Measurements from ENCODE around the gene LIPN.

The LIPN gene, protein sequence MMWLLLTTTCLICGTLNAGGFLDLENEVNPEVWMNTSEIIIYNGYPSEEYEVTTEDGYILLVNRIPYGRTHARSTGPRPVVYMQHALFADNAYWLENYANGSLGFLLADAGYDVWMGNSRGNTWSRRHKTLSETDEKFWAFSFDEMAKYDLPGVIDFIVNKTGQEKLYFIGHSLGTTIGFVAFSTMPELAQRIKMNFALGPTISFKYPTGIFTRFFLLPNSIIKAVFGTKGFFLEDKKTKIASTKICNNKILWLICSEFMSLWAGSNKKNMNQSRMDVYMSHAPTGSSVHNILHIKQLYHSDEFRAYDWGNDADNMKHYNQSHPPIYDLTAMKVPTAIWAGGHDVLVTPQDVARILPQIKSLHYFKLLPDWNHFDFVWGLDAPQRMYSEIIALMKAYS

DNA sequence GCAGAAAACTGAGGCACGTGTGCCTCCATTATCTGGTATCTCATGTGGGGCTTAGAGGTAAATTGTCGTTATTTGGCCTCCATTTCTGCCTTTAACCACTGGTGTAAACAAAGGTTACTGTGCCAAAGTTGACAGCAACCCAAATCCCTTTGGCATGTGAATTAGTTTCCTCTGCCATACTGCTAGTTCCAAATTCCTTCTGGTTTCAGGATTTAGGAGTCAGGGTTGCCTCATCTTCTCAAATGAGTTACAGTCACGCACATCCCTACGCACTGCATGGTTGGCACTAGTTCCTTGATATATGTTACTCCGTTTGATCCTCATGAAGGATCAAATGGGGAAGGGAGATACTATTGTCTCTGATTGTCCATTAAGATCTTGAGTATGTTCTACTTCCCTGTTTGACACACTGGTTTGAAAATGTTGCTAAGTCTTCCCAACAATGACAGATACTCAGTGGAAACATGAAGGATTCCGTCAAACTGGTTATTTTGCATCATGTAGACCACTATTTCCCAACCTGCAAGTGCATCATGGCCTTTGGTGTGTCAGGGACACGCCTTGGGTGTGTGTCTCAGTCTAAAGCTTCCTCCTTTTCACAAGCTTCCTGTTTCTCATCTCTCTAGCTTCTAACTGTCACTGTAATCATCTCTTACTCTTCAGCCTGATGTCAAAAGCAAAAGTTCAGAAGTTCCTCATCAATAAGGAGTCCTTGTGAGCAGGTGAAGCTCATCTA is at the start of gene LIPN:
Gene LIPN, plus strand, starts transcription at position 655 of the 736 bp plus-strand sequence. CDS start 1,386 bp downstream, outside the sequence.
- DNase-seq, result peak; percentile 98

DNA sequence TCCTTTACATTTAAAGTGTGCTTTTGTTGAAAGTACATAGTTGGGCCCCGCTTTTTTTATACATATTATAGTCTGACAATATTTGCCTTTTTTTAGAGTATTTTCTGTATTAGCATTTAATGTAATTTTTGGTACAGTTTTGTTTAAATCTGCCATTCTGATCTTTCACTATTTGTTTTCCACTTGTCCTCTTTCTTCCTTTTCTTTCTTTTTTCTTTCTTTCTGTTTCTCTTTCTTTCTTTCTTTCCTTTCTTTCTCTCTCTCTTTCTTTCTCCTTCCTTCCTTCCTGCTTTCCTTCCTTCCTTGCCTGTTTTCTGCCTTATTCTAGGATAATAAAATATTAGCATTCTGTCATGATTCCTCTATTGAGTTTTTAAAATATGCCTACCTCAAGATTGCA is 44.3 kb upstream of the LIPN start:
- DNase-seq, result no peak

DNA sequence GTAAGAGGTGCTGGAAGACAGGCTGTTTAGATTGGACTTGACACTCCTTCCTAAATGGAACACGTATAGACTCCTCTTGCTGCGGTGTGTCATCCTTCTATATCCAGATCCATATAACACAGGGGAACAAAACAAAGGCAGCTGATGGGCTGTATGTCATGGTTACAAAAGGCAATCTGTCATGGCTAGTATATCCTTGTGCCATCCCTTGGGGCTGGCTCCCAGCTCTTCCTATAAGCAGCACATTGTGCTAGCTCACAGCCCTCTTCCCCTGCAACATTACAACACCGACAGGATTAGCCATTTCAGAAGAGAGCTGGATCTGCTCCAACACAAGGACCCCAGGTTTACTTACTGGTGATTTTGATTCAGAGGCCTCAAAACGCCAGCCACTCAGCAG is 38.4 kb upstream of the LIPN start:
- DNase-seq, result no peak

DNA sequence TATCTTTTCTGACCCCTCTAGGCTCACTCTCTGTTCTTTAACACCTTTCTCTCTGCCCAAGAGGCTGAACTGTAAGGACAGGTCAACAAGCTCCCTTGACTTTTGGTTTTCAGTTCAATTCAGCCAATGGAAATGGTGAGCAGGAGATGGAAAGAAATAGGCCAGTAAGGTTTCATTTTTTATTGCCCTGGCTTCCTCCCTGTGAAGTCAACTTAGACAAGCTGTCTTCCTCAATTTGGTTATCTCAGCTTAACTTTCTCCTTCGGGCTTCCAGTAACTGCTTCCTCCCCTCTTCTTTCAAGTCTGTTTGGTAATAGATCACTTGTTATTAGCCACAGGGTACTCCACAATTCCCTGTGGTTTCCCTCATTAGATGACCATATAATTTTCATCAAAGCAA is 34.0 kb upstream of the LIPN start:
- peak; percentile 89 for DNase-seq

DNA sequence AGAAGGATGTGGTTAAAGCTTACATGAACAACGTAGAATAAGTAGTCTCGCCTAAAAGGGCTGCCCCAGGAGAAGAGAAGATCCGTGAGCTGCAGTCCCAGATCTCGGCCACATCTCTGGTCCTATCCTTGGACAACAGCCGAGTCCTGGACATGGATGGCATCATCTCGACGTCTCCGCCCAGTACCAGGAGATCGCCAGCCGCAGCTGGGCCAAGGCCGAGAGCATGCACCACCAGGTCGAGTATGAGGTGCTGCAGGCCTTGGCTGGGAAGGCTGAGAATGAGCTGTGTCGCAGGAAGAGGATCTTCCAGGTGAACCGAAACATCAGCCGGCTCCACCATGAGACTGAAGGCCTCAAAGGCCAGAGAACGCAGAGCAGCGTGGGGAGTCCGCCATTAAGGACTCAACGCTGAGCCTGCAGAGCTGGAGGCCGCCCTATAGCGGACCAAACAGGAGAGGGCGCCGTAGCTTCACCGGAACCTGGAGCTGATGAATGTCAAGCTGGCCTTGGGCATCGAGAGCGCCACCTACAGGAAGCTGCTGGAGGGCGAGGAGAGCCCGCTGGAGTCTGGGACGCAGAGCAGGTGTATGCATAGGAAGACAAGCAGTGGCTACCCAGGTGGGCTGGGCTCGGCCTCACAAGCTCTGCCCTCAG is 31.6 kb upstream of the LIPN start:
- DNase-seq, result peak; percentile 50

DNA sequence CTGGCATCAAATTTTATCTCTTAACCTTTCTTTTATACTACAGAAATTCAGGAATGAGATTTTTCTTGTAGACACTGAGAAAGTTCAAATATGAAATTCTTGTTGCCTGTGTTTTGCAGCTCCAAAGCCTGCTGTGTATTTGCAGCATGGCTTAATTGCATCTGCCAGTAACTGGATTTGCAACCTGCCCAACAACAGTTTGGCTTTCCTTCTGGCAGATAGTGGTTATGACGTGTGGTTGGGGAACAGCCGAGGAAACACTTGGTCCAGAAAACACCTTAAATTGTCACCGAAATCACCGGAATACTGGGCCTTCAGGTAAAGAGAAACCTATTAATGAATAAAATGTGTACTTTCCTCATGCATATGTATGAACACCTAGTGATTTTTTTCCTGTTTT is 29.0 kb upstream of the LIPN start:
- no peak for DNase-seq

DNA sequence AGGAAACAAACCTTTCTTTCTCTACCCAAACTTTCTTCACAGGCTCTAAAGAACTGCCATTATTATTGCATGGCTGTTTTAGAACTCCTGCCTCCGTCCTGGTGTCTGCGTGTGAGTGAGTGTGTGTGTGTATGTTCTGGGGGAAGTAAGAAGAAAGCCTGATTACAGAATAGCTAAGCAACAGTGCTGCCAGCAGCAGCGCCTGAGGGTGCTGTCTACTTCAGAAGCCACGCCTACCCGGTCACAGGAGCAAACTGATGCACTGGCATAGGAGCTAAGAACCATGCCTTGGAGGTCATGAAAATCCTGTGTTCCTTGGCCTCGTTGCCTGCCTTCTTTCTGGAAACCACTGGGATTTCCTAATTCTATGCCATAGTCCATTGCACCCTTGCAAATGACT is 28.5 kb upstream of the LIPN start:
- peak; percentile 81 for DNase-seq

DNA sequence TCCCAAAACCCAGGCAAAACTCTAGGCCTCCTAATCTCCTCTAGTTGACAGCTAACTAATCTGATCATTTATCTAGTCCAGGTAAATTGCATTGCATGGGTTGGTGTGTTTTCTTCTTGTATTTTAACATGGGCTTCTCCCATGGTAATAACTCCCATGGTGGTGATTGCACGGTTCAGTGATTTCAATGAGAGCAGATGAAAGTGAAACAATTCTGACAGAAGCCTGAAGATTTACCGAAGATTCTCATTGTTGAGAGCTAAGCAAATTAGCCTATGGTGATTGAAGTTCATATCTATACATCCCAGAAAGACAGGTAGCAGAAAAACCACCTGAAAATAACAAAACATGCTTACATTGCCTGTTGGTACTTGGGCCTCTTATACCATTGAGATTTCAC is 26.6 kb upstream of the LIPN start:
- DNase-seq, result no peak

DNA sequence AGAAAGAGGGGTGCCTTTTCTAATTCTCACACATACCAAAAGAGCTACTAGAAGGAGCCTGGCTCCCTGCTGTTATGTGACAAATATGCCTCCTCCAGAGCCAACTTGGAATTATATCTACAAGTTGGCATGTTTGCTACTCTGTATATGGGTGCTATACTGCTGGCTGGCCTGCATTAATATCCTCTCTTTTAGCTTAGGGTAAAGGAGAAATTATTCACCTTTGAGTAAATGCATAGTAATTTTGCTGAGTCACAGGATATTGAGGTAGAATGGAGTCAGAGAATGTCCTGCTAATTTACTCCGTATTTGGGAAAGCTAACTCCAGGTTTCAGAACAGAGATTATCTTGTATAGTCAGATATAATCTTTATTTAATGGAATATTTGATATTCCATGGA is 24.2 kb upstream of the LIPN start:
- no peak for DNase-seq

DNA sequence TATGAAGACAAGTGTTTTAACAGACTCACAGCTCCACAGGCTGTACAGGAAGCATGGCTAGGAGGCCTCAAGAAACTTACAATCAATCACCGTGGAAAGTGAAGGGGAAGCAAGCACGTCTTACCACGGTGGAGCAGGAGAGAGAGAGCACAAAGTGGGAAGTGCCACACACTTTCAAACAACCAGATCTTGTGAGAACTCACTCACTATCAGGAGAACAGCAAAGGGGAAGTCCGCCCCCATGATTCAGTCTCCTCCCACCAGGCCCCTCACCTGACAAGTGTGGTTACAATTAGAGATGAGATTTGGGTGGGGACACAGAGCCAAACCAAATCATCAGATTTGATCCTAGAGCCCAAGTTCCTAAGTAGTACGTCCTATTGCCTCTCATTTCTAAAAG is 17.9 kb upstream of the LIPN start:
- DNase-seq, result peak; percentile 20

DNA sequence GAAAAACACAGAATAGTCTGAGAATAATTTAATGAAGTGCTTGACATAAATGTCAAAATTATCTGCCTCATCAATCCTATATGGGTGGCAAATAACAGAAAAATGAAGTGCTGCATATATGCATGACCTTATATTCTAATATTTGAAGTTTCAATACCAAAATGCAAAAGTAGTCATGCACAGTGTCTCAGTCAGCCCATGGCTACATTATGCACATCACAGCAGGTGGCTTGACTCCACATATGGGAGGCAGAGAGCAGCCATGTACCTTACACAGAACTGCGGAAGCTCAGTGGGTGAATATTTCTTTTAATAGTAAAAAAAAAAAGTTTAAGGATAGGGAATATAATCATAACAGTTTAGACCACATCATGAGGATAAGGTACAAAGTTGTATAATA is 17.4 kb upstream of the LIPN start:
- no peak for DNase-seq

DNA sequence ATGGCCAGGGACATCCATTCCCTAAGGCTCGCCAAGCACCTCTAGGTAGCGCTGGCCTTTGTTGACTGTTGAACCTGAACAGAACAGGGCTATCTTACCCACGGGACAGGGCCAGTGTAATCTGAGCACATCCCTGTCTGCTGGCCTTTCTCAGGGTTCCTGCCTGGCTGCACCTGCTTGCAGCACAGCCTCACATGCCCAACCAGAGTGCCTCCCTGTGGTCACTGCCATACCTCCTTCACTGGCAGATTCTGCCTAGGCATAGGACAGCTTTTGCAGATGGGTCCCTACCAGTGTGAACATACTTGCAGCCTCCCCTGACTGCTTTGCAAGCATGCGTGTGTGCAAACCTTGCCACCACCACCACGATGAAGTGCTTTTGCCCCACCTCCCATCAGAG is 15.8 kb upstream of the LIPN start:
- no peak for DNase-seq

DNA sequence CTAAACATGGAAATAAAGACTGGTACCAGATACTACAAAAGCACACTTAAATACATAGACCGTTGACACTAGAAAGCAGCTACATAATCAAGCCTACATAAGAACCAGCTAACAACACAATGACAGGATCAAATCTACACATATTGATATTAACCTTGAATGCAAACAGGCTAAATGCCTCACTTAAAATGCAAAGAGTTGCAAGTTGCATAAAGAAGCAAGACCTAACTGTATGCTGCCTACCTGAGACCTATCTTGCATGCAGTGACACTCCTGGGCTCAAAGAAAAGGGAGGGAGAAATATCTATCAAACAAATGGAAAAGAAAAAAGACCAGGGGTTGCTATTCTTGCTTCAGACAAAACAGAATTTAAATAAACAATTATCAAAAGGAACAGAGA is 14.2 kb upstream of the LIPN start:
- DNase-seq, result no peak

DNA sequence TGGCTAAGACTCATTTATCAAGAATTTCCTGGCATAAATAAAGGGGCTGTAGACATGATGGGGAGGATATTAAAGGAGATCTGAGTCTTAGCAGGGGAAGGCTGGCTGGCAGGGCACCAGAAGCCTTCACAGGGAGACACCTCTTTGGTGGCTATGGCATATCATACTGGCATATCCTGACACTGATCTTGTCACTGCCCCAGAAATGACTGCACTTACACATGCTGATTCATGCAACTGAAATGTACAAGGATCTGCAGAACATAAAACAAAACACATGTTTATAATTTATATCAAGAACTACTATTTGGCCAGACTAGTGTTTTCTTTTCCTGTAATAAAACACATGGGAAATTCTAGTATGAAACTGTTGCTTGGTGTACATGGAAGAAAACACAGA is 5.5 kb upstream of the LIPN start:
- DNase-seq, result no peak

DNA sequence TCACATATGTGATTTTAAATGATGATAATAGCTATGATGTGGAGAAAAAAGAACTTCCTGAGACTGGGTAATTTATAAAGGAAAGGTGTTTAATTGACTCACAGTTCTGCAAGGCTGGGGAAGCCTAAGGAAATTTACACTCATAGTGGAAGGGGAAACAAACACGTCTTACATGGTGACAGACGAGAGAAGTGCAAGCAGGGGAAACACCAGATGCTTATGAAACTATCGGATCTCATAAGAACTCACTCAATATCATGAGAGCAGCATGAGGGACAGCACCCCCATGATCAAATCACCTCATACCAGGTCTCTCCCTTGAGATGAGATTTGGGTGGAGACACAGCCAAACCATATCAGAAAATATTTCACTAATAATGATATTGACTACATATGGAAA is 4.1 kb upstream of the LIPN start:
- peak; percentile 92 for DNase-seq

DNA sequence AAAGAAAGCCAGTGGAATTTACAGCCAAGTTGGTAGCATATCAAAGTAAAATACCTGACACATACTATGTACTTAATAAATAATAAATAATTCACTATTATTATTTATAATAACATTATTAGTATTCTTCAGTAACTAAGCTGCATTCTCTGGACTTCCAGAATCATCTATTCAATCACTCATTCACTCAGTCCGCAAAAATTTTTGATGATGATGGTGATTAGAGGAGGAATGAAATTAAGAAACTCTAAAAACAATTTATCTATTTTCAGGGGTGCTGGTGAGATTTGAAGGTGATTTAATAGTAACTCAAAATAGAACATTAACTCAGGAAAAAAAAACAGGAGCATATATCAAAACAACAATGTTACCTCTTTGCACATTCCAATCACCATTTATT is 3.2 kb upstream of the LIPN start:
- DNase-seq, result no peak

DNA sequence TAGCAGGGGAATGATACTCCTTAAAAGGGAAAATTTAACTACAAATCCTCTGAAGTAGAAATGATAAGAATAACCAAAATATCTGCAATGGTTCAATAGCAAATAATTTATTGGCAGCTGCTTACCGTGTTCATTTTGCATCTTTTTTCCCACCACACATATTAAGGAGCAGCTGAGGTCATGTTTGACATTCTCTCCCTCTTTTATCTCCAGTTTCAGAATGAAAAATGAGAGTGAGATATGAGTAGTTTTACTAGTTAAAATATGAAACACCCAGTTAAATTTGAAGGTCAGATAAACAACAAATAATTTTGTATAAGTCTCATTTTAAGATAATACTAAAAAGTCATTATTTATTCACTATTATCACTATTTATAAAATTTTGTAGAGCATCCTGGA is 3.1 kb downstream of the LIPN start:
- no peak for DNase-seq

DNA sequence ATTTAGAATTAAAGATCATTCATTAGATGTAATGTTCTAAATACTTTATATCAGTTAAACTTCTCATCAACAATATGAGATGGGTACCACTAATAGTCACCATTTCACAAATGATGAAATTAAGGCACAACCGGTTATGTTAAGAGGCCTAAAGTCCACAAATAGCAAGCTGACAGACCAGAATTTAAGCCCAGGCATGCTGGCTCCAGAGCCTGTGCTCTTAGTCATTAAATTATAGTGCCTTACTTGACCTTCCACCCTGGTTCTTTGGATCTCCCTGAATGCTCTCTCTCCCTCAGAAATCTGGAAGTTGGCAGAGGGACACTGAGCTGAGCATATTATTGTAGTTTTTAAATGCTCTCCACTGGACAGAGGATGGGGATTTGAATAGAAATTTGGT is 3.6 kb downstream of the LIPN start:
- no peak for DNase-seq

DNA sequence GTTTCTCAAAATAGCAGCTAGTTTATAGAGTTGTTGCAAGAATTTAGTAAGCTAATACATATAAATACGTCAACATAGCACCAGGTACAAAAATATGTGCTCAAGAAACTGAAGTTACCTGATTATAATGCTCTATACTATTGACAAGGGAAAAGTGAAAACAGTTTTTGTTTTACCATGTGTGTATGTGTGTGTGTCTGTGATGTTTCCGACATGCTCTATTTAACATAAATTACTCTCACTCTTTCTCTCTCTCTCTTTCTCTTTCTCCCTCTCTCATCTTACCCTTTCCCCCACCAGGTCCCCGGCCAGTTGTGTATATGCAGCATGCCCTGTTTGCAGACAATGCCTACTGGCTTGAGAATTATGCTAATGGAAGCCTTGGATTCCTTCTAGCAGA is 4.3 kb downstream of the LIPN start:
- DNase-seq, result no peak

DNA sequence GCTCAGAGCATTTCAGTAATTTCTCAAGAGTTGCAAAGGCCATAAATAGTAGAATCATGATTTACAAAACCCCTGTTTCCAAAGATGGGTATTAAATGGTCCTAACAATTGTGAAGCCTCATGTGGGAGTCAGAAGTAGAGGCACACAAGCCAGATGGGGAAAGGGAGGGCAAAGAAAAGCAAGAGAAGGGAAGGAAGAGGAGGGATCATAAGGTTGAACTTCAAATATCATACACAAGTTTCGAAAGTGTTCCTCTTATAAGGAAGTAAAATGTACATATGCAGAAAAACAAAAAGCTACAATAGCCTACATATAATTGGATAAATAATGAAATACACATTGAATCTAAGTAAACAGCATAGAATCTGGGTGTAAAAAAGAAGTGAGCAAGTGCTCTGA is 6.0 kb downstream of the LIPN start:
- DNase-seq, result peak; percentile 44

DNA sequence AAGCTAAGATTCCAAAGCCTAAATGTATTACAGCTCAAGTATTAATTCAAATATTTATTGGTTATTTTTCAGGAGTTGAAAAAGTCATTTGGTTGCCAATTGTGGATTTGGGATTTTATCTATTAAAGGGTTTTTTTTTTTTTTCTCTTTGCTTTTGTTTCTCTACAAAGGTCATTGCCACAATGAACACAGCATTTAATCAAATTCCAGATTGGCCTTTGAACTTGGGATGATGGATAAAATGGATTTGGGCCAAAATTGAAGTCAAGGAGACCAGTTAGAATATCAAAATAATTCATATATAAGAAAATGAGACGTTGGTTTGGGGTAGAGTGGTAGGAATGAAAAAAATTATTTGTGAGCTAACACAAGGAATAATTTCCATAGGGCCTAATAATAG is 9.6 kb downstream of the LIPN start:
- DNase-seq, result no peak

DNA sequence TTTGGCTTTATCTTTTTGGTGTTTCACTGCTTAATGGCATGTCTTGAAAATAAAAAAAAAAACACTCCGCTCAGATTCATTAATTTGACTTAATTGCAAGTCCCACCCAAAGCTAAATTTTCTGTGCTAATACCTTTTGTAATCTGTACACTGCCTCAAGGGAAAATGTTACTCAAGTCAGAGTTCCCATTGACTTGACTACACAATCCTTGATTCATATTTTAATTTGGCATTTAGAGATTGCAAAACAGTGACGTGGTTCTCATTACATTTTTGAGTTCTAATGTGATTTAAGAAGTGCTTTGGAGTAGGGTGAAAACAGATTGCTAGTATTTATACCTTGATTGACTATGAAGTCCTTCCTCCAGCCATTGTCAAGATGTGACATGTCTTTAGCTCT is 21.4 kb downstream of the LIPN start:
- DNase-seq, result no peak

DNA sequence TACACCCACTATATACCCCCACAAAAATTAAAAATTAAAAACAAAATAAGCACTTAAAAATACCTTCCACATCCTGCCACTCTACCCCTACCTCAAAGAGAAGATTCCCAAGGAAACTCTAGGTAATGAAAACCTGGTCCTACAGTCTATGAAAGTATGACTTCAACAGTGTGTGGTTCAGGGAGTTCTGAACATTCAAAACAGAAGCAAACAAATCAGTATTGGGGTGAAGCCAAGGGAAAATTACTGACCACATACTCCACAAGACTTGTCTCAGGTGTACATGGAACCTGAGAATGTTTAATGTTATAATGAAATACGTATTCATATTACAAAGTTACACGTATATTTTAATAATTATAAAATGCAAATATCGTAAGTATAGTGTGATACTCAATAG is 22.4 kb downstream of the LIPN start:
- no peak for DNase-seq

DNA sequence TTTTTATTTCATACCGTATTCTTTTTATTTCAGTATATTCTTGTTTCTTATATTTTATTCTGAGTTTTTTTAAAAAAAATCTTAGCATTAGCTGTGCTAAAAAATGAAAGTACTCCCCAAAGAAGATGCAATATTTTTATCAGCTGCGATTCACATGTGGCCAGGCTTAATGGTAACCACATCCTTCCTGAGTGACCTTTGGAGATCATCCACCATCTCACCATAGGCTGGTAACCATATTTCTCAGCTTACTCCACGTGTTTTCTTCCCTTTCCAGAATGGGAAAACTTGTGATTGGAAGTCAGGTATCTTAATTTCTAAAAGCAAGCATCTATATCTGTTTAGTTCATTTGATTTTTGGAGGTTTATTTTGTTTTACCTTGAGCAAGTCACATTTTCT is 23.9 kb downstream of the LIPN start:
- DNase-seq, result no peak
